Chondrocyte (in vitro differentiated cells): ENCODE data around the gene WWOX. TPM values are rescaled to one million over a fixed set of nuclear protein-coding genes. Genes with fewer than 3 reads are reported as not detected.

Experiments used
- DNase-seq: peaks from one replicate; pipeline ENCODE4 v3.0.0; 2021; ENCODE audit warnings: mixed read lengths, low spot score
- H3K27ac Mint-ChIP-seq: one replicate; pipeline ENCODE4 v1.8.0; 2021; ENCODE audit warnings: mild to moderate bottlenecking, moderate library complexity, mixed read lengths; ENCODE audit not compliant: unreplicated experiment
- H3K27me3 Mint-ChIP-seq: 2 replicates; pipeline ENCODE4 v1.8.0; 2021; ENCODE audit warnings: low read depth, mixed read lengths
- H3K36me3 Mint-ChIP-seq: 2 replicates; pipeline ENCODE4 v1.8.0; 2021; ENCODE audit warnings: low read depth, mixed read lengths
- H3K4me1 Mint-ChIP-seq: 2 replicates; pipeline ENCODE4 v1.8.0; 2021; ENCODE audit warnings: low read depth, mild to moderate bottlenecking, mixed read lengths
- H3K4me3 Mint-ChIP-seq: one replicate; pipeline ENCODE4 v1.8.0; 2021; ENCODE audit warnings: mild to moderate bottlenecking, moderate library complexity, mixed read lengths; ENCODE audit not compliant: unreplicated experiment
- H3K9me3 Mint-ChIP-seq: 2 replicates; pipeline ENCODE4 v1.8.0; 2021; ENCODE audit warnings: low read depth, mixed read lengths
- CTCF ChIP-seq: fragments of 200-600 bp; sonication (generic); IDR thresholded peaks from 2 replicates; pipeline ENCODE4 v1.5.0; 2021; ENCODE audit warnings: antibody characterized with exemption, mild to moderate bottlenecking, moderate library complexity
- total RNA-seq: library from RNA; stranded (reverse); gene quantifications from 3 replicates; pipeline ENCODE4 v1.2.1, GENCODE V29; 2021

WWOX gene
- total RNA-seq, 1 donor from 2014 or later: 12.1 TPM

- peak; percentile 65 for TF ChIP-seq CTCF
These were observed 825.8 kb downstream of the WWOX start for GRCh38 chr16:78925083-78925767.

GRCh38 chr16:78926723-78927210, 827.3 kb downstream of the WWOX start:
- Mint-ChIP-seq H3K9me3 (peaks cover 13% of the 10 kb centered on the region), H3K4me3 (no peak overlapping the region), H3K36me3 (no peaks in the 10 kb centered on the region), H3K27ac (no peak overlapping the region), H3K4me1 (no peaks in the 10 kb centered on the region), H3K27me3 (no peaks in the 10 kb centered on the region)
- TF ChIP-seq CTCF: no peak
- no peak for DNase-seq

More at GRCh38 chr16:78925083-78925767, 825.8 kb downstream of the WWOX start:
- H3K27me3 Mint-ChIP-seq: no peaks in the 10 kb centered on the region
- no peaks in the 10 kb centered on the region for H3K4me1 Mint-ChIP-seq
- DNase-seq: no peak
- H3K27ac Mint-ChIP-seq: no peak overlapping the region
- peaks cover 1% of the 10 kb centered on the region for H3K36me3 Mint-ChIP-seq
- no peak overlapping the region for H3K4me3 Mint-ChIP-seq
- H3K9me3 Mint-ChIP-seq: peaks cover 25% of the 10 kb centered on the region

GRCh38 chr16:78927766-78928165, 828.3 kb downstream of the WWOX start:
- Mint-ChIP-seq H3K27me3 (no peaks in the 10 kb centered on the region), H3K4me3 (no peak overlapping the region), H3K36me3 (no peaks in the 10 kb centered on the region), H3K9me3 (peaks cover 6% of the 10 kb centered on the region), H3K4me1 (no peaks in the 10 kb centered on the region), H3K27ac (no peak overlapping the region)
- DNase-seq: no peak
- TF ChIP-seq CTCF: no peak

- no peak for DNase-seq
- peaks cover 3% of the 10 kb centered on the region for H3K9me3 Mint-ChIP-seq
- TF ChIP-seq CTCF: no peak
- H3K27ac Mint-ChIP-seq: no peak overlapping the region
- no peaks in the 10 kb centered on the region for H3K4me1 Mint-ChIP-seq
- H3K27me3 Mint-ChIP-seq: no peaks in the 10 kb centered on the region
- H3K4me3 Mint-ChIP-seq: no peak overlapping the region
- no peaks in the 10 kb centered on the region for H3K36me3 Mint-ChIP-seq
These were observed 830.4 kb downstream of the WWOX start for GRCh38 chr16:78929841-78930240.

GRCh38 chr16:78930561-78930960, 831.1 kb downstream of the WWOX start:
- no peaks in the 10 kb centered on the region for H3K27me3 Mint-ChIP-seq
- no peak for TF ChIP-seq CTCF
- no peak overlapping the region for H3K27ac Mint-ChIP-seq
- H3K4me3 Mint-ChIP-seq: no peak overlapping the region
- DNase-seq: no peak
- H3K36me3 Mint-ChIP-seq: no peaks in the 10 kb centered on the region
- H3K4me1 Mint-ChIP-seq: no peaks in the 10 kb centered on the region
- peaks cover 3% of the 10 kb centered on the region for H3K9me3 Mint-ChIP-seq
